Measurements from ENCODE around the gene IL1RN. TPM values are rescaled to one million over a fixed set of nuclear protein-coding genes. Genes with fewer than 3 reads are reported as not detected.
"Not testable (repeated sequence)": the region's sequence is repeated elsewhere in the genome, so short reads cannot be mapped to it uniquely, and the experiment has no call there.

Gene IL1RN
- total and polyA plus RNA-seq, 8 donors = 0.37 to 3.1 (median 1.4) TPM; not detected in 1

DNA sequence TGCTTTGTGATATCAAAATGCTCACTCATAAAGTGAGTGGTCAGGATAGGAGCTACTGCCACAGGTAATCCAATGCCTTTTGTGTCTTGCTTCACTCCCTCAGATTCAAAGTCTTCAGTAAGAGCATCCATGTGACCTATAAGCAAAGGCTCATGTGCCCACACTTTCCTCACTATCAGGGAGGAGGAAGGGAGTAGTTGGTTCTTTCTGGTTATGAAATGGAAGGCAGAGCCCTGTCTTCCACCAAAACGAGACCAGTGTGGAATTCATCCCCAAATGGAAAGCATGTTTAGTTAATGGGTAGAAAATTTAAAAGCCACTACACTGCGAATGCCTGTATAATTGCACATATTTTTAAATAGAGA is 33.8 kb upstream of the IL1RN start:
- Histone ChIP-seq H3K36me3 (no peaks in the 10 kb centered on the region), H3K27ac (no peak overlapping the region), H3K9me3 (no peaks in the 10 kb centered on the region), H3K4me1 (no peaks in the 10 kb centered on the region), H3K27me3 (no peaks in the 10 kb centered on the region), H3K4me3 (no peak overlapping the region)
- ATAC-seq (no peak), DNase-seq (no peak), FAIRE-seq (no peak)
- TF ChIP-seq, protein P1, sequence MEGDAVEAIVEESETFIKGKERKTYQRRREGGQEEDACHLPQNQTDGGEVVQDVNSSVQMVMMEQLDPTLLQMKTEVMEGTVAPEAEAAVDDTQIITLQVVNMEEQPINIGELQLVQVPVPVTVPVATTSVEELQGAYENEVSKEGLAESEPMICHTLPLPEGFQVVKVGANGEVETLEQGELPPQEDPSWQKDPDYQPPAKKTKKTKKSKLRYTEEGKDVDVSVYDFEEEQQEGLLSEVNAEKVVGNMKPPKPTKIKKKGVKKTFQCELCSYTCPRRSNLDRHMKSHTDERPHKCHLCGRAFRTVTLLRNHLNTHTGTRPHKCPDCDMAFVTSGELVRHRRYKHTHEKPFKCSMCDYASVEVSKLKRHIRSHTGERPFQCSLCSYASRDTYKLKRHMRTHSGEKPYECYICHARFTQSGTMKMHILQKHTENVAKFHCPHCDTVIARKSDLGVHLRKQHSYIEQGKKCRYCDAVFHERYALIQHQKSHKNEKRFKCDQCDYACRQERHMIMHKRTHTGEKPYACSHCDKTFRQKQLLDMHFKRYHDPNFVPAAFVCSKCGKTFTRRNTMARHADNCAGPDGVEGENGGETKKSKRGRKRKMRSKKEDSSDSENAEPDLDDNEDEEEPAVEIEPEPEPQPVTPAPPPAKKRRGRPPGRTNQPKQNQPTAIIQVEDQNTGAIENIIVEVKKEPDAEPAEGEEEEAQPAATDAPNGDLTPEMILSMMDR (IDR thresholded peaks at IDR 0.05) = no peak
- intact Hi-C loops (cut with DNase I) = no loop called here
- 31 to 53% methylated on average over 2 of the region's 2 CpGs for WGBS, 2 donors

DNA sequence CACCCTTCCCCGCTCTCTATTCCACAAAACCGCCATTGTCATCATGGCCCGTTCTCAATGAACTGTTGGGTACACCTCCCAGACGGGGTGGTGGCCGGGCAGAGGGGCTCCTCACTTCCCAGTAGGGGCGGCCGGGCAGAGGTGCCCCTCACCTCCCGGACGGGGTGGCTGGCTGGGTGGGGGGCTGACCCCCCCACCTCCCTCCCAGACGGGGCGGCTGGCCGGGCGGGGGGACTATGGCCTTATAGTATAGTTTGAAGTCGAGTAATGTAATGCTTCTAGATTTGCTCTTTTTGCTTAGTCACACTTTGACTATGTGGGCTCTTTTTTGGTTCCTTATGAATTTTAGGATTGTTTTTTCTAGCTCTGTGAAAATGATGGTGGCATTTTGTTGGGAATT is 31.1 kb upstream of the IL1RN start:
- DNase-seq; intact Hi-C loops (cut with DNase I); H3K27me3 ChIP-seq; H3K4me3 ChIP-seq; H3K9me3 ChIP-seq; H3K36me3 ChIP-seq; ATAC-seq; H3K27ac ChIP-seq; H3K4me1 ChIP-seq; FAIRE-seq: not testable (repeated sequence)
- 86 to 88% methylated on average over 9 to 14 of the region's 14 CpGs for WGBS, 2 donors

DNA sequence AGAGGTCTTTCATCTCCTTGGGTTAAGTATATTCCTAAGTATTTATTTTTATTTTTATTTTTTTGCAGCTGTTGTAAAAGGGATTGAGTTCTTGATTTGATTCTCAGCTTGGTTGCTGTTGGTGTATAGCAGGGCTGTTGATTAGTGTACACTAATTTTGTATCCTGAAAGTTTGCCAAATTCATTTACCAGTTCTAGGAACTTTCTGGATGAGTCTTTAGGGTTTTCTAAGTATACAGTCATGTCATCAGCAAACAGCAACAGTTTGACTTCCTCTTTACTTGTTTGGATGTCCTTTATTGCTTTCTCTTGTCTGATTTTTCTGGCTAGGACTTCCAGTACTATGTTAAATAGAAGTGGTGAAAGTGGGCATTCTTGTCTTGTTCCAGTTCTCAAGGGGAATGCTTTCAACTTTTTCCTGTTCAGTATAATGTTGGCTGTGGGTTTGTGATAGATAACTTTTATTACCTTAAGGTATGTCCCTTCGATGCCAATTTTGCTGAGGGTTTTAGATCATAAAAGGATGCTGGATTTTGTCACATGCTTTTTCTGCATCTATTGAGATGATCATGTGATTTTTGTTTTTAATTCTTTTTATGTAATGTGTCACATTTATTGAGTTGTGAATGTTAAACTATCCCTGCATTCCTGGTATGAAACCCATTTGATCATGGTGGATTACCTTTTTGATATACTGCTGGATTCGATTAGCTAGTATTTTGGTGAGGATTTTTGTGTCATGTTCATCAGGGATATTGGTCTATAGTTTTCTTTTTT is 30.4 kb upstream of the IL1RN start:
- H3K36me3 ChIP-seq; FAIRE-seq; H3K9me3 ChIP-seq; H3K4me1 ChIP-seq; intact Hi-C loops (cut with DNase I); ATAC-seq; H3K27me3 ChIP-seq; H3K4me3 ChIP-seq; H3K27ac ChIP-seq; DNase-seq: not testable (repeated sequence)
- WGBS, 2 donors = 39 to 63% methylated on average over 2 of the region's 2 CpGs

DNA sequence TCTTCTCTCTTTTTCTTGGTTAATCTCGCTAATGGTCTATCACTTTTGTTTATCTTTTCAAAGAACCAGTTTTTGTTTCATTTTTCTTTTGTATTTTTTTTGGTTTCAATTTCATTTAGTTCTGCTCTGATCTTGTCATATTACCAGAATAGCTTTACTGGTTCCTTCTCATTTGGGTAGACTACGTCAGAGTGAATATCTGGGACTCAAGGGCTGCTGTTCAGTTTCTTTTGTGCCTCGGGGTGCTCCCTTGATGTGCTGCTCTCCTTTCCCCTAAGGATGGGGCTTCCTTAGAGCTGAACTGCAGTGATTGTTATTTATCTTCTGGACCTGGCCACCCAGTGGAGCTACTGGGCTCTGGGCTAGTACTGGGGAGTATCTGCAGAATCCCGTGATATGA is 29.4 kb upstream of the IL1RN start:
- Histone ChIP-seq H3K4me3 (no peak overlapping the region), H3K4me1 (no peaks in the 10 kb centered on the region), H3K27me3 (no peaks in the 10 kb centered on the region), H3K36me3 (no peaks in the 10 kb centered on the region), H3K9me3 (no peaks in the 10 kb centered on the region), H3K27ac (no peak overlapping the region)
- TF ChIP-seq, protein P1 (IDR thresholded peaks at IDR 0.05) = no peak
- no peak for DNase-seq
- no peak for FAIRE-seq
- intact Hi-C loops (cut with DNase I) = no loop called here
- ATAC-seq = no peak
- WGBS, 2 donors = 79 to 90% methylated on average over 4 of the region's 4 CpGs

DNA sequence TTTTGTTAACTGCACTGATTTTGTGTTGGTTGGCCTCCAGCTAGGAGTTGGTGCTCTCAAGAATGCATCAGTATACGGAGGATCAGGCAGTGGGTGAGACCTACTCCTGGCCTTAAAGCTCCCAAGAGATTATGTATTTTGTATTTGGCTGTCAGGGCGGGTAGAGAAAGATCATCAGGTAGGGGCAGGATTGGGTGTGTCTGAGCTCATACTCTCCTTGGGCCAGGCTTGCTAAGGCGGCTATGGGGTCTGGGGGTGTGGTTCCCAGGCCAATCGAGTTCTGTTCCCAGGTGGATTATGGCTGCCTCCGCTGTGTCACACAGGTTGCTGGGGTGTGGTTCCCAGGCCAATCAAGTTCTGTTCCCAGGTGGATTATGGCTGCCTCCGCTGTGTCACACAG is 28.9 kb upstream of the IL1RN start:
- DNase-seq (no peak), ATAC-seq (no peak), FAIRE-seq (no peak)
- Histone ChIP-seq H3K9me3 (no peaks in the 10 kb centered on the region), H3K27ac (no peak overlapping the region), H3K27me3 (no peaks in the 10 kb centered on the region), H3K4me3 (no peak overlapping the region), H3K4me1 (no peaks in the 10 kb centered on the region), H3K36me3 (no peaks in the 10 kb centered on the region)
- TF ChIP-seq, protein P1 (IDR thresholded peaks at IDR 0.05) = no peak
- WGBS, 2 donors = 86 to 93% methylated on average over 6 of the region's 6 CpGs
- intact Hi-C loops (cut with DNase I) = no loop called here

DNA sequence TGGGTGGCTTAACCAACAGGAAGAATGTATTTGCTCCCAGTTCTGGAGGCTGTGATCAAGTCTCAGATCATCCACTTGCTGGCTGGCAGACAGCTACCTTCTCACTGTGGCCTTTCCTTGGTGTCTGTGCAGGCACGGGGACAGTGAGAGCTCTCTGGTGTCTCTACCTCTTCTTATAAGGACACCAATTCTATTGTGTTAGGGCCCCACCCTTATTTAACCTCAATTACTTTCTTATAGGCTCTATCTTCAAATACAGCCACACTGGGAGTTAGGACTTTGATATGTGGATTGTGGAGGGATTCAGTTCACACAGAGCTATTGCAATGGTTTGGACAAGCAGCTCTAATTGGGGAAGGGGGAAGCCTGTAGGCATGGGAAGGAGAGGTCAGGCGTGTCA is 25.3 kb upstream of the IL1RN start:
- TF ChIP-seq, protein P1 (IDR thresholded peaks at IDR 0.05) = no peak
- Histone ChIP-seq H3K9me3 (no peaks in the 10 kb centered on the region), H3K27me3 (no peaks in the 10 kb centered on the region), H3K4me3 (no peak overlapping the region), H3K4me1 (no peaks in the 10 kb centered on the region), H3K27ac (no peak overlapping the region), H3K36me3 (no peaks in the 10 kb centered on the region)
- no peak for DNase-seq
- no peak for ATAC-seq
- intact Hi-C loops (cut with DNase I) = no loop called here
- WGBS, 2 donors = 68 to 86% methylated on average over 2 of the region's 2 CpGs
- FAIRE-seq = no peak
